ENCODE results near the gene MEOX2.

GRCh38 chr7:15703732-15704131, 17.2 kb upstream of the MEOX2 start:
- no peak for TF ChIP-seq BHLHE40 (IDR thresholded peaks at IDR 0.05; ENCODE audit: borderline replicate concordance)
- no peak for TF ChIP-seq TARDBP (IDR thresholded peaks at IDR 0.05)
- TF ChIP-seq LEF1 (IDR thresholded peaks at IDR 0.05; ENCODE audit: borderline replicate concordance) = no peak
- TF ChIP-seq FOXK2 (IDR thresholded peaks at IDR 0.05) = no peak
- no peak for TF ChIP-seq NFRKB (IDR thresholded peaks at IDR 0.05)
- TF ChIP-seq FOXM1 (IDR thresholded peaks at IDR 0.05; ENCODE audit: borderline replicate concordance) = no peak
- TF ChIP-seq SP1 (IDR thresholded peaks at IDR 0.05) = no peak
- TF ChIP-seq SUZ12 (IDR thresholded peaks at IDR 0.05) = no peak
- no peak for TF ChIP-seq ELF4 (IDR thresholded peaks at IDR 0.05)
- no peak for TF ChIP-seq PKNOX1 (IDR thresholded peaks at IDR 0.05)
- TF ChIP-seq HDGF (IDR thresholded peaks at IDR 0.05; ENCODE audit: borderline replicate concordance) = no peak
- no peak for TF ChIP-seq ZNF384 (IDR thresholded peaks at IDR 0.05)

All from HEK293T (cell line).